KOPT-K1 (cell line): ENCODE results near the gene MAP3K5.

Source experiments
- H3K27ac ChIP-seq: fragments of 200-600 bp; sonication (generic); 2 replicates; pipeline ENCODE4 v1.5.1; 2016; ENCODE audit warnings: antibody characterized with exemption, mild to moderate bottlenecking, low read depth, low read length; ENCODE audit not compliant: poor library complexity, severe bottlenecking
- H3K36me3 ChIP-seq: fragments of 200-600 bp; sonication (generic); 2 replicates; pipeline ENCODE4 v1.5.1; 2017; ENCODE audit warnings: antibody characterized with exemption, mild to moderate bottlenecking, low read length, moderate library complexity; ENCODE audit not compliant: insufficient read depth
- H3K9me3 ChIP-seq: fragments of 200-600 bp; sonication (generic); 2 replicates; pipeline ENCODE4 v1.5.1; 2017; ENCODE audit warnings: antibody characterized with exemption, low read length, mild to moderate bottlenecking; ENCODE audit not compliant: insufficient read depth, poor library complexity, severe bottlenecking

Gene MAP3K5

GRCh38 chr6:136656121-136656520 is 136.2 kb downstream of the MAP3K5 start:
- Histone ChIP-seq H3K27ac (no peak overlapping the region), H3K36me3 (no peaks in the 10 kb centered on the region), H3K9me3 (no peaks in the 10 kb centered on the region)

- Histone ChIP-seq H3K9me3 (no peaks in the 10 kb centered on the region), H3K27ac (no peak overlapping the region), H3K36me3 (no peaks in the 10 kb centered on the region)
Observed at GRCh38 chr6:136655239-136656014, 136.8 kb downstream of the MAP3K5 start.

GRCh38 chr6:136654086-136654485 is 138.2 kb downstream of the MAP3K5 start:
- Histone ChIP-seq H3K9me3 (no peaks in the 10 kb centered on the region), H3K36me3 (no peaks in the 10 kb centered on the region), H3K27ac (no peak overlapping the region)

- Histone ChIP-seq H3K27ac (no peak overlapping the region), H3K9me3 (no peaks in the 10 kb centered on the region), H3K36me3 (no peaks in the 10 kb centered on the region)
Observed at GRCh38 chr6:136652656-136653055, 139.6 kb downstream of the MAP3K5 start.

GRCh38 chr6:136651982-136652381 is 140.3 kb downstream of the MAP3K5 start:
- no peak overlapping the region for H3K27ac ChIP-seq
- H3K9me3 ChIP-seq: no peaks in the 10 kb centered on the region
- H3K36me3 ChIP-seq: no peaks in the 10 kb centered on the region

GRCh38 chr6:136647363-136647852 is 144.9 kb downstream of the MAP3K5 start:
- Histone ChIP-seq H3K27ac (no peak overlapping the region), H3K9me3 (no peaks in the 10 kb centered on the region), H3K36me3 (no peaks in the 10 kb centered on the region)

- Histone ChIP-seq H3K9me3 (no peaks in the 10 kb centered on the region), H3K27ac (no peak overlapping the region), H3K36me3 (no peaks in the 10 kb centered on the region)
Observed at GRCh38 chr6:136646377-136646776, 145.9 kb downstream of the MAP3K5 start.

GRCh38 chr6:136644597-136644952 is 147.7 kb downstream of the MAP3K5 start:
- Histone ChIP-seq H3K9me3 (no peaks in the 10 kb centered on the region), H3K36me3 (no peaks in the 10 kb centered on the region), H3K27ac (no peak overlapping the region)

GRCh38 chr6:136643850-136644596 is 148.3 kb downstream of the MAP3K5 start:
- Histone ChIP-seq H3K36me3 (no peaks in the 10 kb centered on the region), H3K27ac (no peak overlapping the region), H3K9me3 (no peaks in the 10 kb centered on the region)

GRCh38 chr6:136641873-136642465 is 150.3 kb downstream of the MAP3K5 start:
- Histone ChIP-seq H3K36me3 (no peaks in the 10 kb centered on the region), H3K27ac (no peak overlapping the region), H3K9me3 (no peaks in the 10 kb centered on the region)

GRCh38 chr6:136641166-136641565 is 151.1 kb downstream of the MAP3K5 start:
- Histone ChIP-seq H3K36me3 (no peaks in the 10 kb centered on the region), H3K9me3 (no peaks in the 10 kb centered on the region), H3K27ac (no peak overlapping the region)

- Histone ChIP-seq H3K27ac (no peak overlapping the region), H3K9me3 (no peaks in the 10 kb centered on the region)
Observed at GRCh38 chr6:136640132-136640915, 152.0 kb downstream of the MAP3K5 start.

GRCh38 chr6:136639702-136640101 is 152.6 kb downstream of the MAP3K5 start:
- no peaks in the 10 kb centered on the region for H3K9me3 ChIP-seq
- no peaks in the 10 kb centered on the region for H3K36me3 ChIP-seq
- H3K27ac ChIP-seq: no peak overlapping the region

More at GRCh38 chr6:136640132-136640915, 152.0 kb downstream of the MAP3K5 start:
- H3K36me3 ChIP-seq: no peaks in the 10 kb centered on the region

- no peaks in the 10 kb centered on the region for H3K36me3 ChIP-seq
- H3K27ac ChIP-seq: no peak overlapping the region
- H3K9me3 ChIP-seq: no peaks in the 10 kb centered on the region
Observed at GRCh38 chr6:136635615-136636014, 156.7 kb downstream of the MAP3K5 start.

GRCh38 chr6:136633355-136633754 is 158.9 kb downstream of the MAP3K5 start:
- no peak overlapping the region for H3K27ac ChIP-seq
- no peaks in the 10 kb centered on the region for H3K9me3 ChIP-seq
- no peaks in the 10 kb centered on the region for H3K36me3 ChIP-seq
